SK-N-MC (cell line): ENCODE results near the gene TTLL5.

Experiments used
- DNase-seq: peaks from one replicate; pipeline ENCODE4 v3.0.0-alpha.2; 2011; ENCODE audit warnings: low read depth, low spot score
- H3K27ac ChIP-seq: fragments of 200-600 bp; sonication (generic); 2 replicates; pipeline ENCODE4 v1.5.1; 2016; ENCODE audit warnings: mixed run types
- H3K36me3 ChIP-seq: fragments of 200-600 bp; sonication (generic); 2 replicates; pipeline ENCODE4 v1.6.1; 2017; ENCODE audit warnings: antibody characterized with exemption, low read length, mixed read lengths; ENCODE audit not compliant: insufficient read depth
- H3K4me3 ChIP-seq: fragments of 200-600 bp; sonication (generic); 2 replicates; pipeline ENCODE4 v1.5.1; 2016
- H3K9ac ChIP-seq: fragments of 200-600 bp; sonication (generic); 2 replicates; pipeline ENCODE4 v1.8.0; 2017; ENCODE audit warnings: mixed run types, mixed read lengths; ENCODE audit not compliant: insufficient read length
- H3K9me3 ChIP-seq: fragments of 200-600 bp; sonication (generic); 2 replicates; pipeline ENCODE4 v1.6.1; 2017; ENCODE audit warnings: low read depth, mild to moderate bottlenecking, antibody characterized with exemption, low read length, moderate library complexity, mixed read lengths
- EZH2 ChIP-seq: fragments of 200-600 bp; sonication (generic); IDR thresholded peaks from one replicate; pipeline ENCODE4 v1.6.1; 2017; ENCODE audit warnings: antibody characterized with exemption
- FOXP2 ChIP-seq: optimal IDR thresholded peaks from 2 replicates; pipeline ENCODE3; 2011; ENCODE audit warnings: mild to moderate bottlenecking, moderate library complexity; ENCODE audit not compliant: insufficient read depth; ENCODE audit errors: extremely low read length, control extremely low read depth
- POLR2AphosphoS5 ChIP-seq: IDR thresholded peaks from 2 replicates; pipeline ENCODE4 v1.6.1; 2012; ENCODE audit warnings: mild to moderate bottlenecking, low read depth, low read length, borderline replicate concordance

TTLL5 gene

GRCh38 chr14:75827331-75827730, 166.3 kb downstream of the TTLL5 start:
- no peak overlapping the region for H3K9ac ChIP-seq
- TF ChIP-seq EZH2 (no peak), POLR2AphosphoS5 (no peak), FOXP2 (no peak)
- H3K27ac ChIP-seq, result no peak overlapping the region
- no peak overlapping the region for H3K4me3 ChIP-seq
- no peaks in the 10 kb centered on the region for H3K9me3 ChIP-seq
- no peak for DNase-seq
- H3K36me3 ChIP-seq, result peaks cover 2% of the 10 kb centered on the region; the same call in 1 of the 2 replicates

- no peaks in the 10 kb centered on the region for H3K9me3 ChIP-seq
- H3K36me3 ChIP-seq, result peaks cover 5% of the 10 kb centered on the region; the same call in 1 of the 2 replicates
- no peak overlapping the region for H3K9ac ChIP-seq
- no peak overlapping the region for H3K4me3 ChIP-seq
- TF ChIP-seq EZH2 (no peak), POLR2AphosphoS5 (no peak), FOXP2 (no peak)
- DNase-seq, result no peak
- no peak overlapping the region for H3K27ac ChIP-seq
Measured at GRCh38 chr14:75829316-75829715, 168.3 kb downstream of the TTLL5 start.

DNA sequence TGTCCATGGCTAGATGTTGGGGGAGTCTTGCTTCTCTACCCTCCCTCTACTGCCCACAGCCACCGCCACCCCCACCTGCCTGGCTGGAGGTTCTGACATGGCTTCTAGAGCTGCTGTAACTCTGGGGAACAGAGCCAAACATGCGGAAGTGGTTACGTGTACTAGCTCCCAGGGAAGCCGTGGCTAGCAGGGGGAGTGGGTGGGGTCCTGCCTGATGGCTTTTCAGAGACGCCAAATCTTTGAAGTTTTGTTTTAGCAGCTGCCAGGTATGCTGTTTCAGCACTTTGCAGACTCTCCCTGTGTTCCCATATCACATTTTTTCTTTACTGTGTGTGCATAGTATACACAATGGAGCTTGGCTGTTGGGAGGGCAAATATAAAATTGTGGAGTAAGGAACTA, 170.4 kb downstream of the TTLL5 start:
- no peaks in the 10 kb centered on the region for H3K9me3 ChIP-seq
- no peak for DNase-seq
- H3K9ac ChIP-seq, result no peak overlapping the region
- no peak overlapping the region for H3K27ac ChIP-seq
- H3K4me3 ChIP-seq, result no peak overlapping the region
- peaks cover 13% of the 10 kb centered on the region; the same call in 1 of the 2 replicates for H3K36me3 ChIP-seq
- TF ChIP-seq EZH2, result no peak
- no peak for TF ChIP-seq POLR2AphosphoS5
- no peak for TF ChIP-seq FOXP2

DNA sequence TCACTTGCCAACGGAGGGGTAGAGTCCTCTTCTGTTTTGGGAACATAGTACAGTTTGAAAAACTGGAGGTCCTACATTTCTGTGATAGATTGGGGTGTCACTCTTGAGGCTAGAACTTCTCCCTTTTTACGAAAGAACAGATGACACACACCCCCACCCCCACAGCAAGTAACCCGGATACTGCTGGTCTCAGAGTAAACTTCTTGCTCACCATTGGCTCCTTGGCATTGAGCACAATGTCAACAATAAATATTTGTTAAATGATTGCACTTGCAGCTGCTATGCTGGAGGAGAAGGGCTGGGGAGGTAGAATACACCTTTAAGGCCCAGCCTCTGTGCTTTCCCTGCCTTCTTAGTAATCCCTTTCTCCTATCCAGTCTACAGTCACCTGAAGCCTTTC, 170.9 kb downstream of the TTLL5 start:
- no peak for DNase-seq
- H3K9me3 ChIP-seq, result no peaks in the 10 kb centered on the region
- H3K27ac ChIP-seq, result no peak overlapping the region
- H3K9ac ChIP-seq, result no peak overlapping the region
- H3K36me3 ChIP-seq, result peaks cover 13% of the 10 kb centered on the region; the same call in 1 of the 2 replicates
- no peak overlapping the region for H3K4me3 ChIP-seq
- TF ChIP-seq POLR2AphosphoS5 (no peak), FOXP2 (no peak), EZH2 (no peak)

DNA sequence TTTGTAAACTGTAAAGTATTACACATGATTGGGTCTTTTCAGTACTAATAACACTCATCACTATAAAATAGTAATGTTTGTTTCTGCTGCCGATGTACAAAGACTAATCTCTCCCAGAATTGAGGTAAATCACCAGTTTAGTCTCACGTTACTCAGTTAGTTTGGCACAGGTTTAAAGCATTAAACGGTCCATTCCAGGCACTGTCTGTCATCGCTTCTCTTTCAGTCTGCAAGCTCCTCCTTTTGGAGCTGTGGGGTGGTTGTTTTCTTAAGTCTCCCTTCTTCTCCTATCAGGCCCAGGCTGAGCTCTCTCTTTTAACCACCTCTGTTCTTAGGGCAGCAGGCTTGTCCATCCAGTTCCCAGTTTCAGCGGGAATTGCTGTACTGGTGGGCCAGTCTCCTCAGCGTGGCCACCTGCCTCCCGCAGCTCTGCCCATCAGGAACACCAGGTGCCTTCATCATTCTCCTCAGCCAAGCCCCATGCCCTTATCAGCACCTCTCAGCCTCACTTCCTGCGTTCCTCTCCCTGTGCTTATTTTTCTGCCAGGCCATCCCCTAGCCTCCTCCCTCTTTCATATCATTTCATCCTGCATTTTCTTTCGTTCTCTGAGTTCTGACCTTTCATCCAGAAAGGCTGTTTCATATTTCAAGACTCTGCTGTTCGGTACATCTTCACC, 171.7 kb downstream of the TTLL5 start:
- no peak overlapping the region for H3K27ac ChIP-seq
- no peaks in the 10 kb centered on the region for H3K9me3 ChIP-seq
- H3K4me3 ChIP-seq, result no peak overlapping the region
- peaks cover 13% of the 10 kb centered on the region; the same call in 1 of the 2 replicates for H3K36me3 ChIP-seq
- TF ChIP-seq FOXP2, result no peak
- TF ChIP-seq POLR2AphosphoS5, result no peak
- TF ChIP-seq EZH2, result no peak
- no peak overlapping the region for H3K9ac ChIP-seq
- DNase-seq, result no peak

- peaks cover 13% of the 10 kb centered on the region; the same call in 1 of the 2 replicates for H3K36me3 ChIP-seq
- DNase-seq, result no peak
- no peak overlapping the region for H3K27ac ChIP-seq
- H3K9me3 ChIP-seq, result no peaks in the 10 kb centered on the region
- no peak overlapping the region for H3K4me3 ChIP-seq
- TF ChIP-seq EZH2, result no peak
- TF ChIP-seq POLR2AphosphoS5, result no peak
- TF ChIP-seq FOXP2, result no peak
- no peak overlapping the region for H3K9ac ChIP-seq
Measured at GRCh38 chr14:75833326-75834020, 172.4 kb downstream of the TTLL5 start.

- DNase-seq, result no peak
- Histone ChIP-seq H3K27ac (no peak overlapping the region), H3K36me3 (peaks cover 18% of the 10 kb centered on the region), H3K9me3 (no peaks in the 10 kb centered on the region), H3K4me3 (no peak overlapping the region), H3K9ac (no peak overlapping the region)
- no peak for TF ChIP-seq POLR2AphosphoS5
- no peak for TF ChIP-seq FOXP2
- no peak for TF ChIP-seq EZH2
Measured at GRCh38 chr14:75835156-75835725, 174.2 kb downstream of the TTLL5 start.

DNA sequence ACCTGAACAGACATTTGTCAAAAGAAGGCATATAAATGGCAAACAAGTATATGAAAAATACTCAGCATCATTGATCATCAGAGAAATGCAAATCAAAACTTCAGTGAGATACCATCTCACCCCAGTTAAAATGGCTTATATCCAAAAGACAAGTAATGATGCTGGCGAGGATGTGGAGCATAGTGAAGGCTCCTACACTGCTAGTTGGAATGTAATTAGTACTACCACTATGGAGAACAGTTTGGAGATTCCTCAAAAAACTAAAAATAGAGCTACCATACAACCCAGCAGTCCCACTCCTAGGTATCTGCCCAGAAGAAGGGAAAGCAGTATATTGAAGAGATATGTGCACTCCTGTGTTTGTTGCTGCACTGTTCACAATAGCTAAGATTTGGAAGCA, 174.7 kb downstream of the TTLL5 start:
- no peak overlapping the region for H3K27ac ChIP-seq
- no peak overlapping the region for H3K9ac ChIP-seq
- H3K4me3 ChIP-seq, result no peak overlapping the region
- peaks cover 18% of the 10 kb centered on the region for H3K36me3 ChIP-seq
- TF ChIP-seq EZH2, result no peak
- TF ChIP-seq POLR2AphosphoS5, result no peak
- no peak for TF ChIP-seq FOXP2
- no peaks in the 10 kb centered on the region for H3K9me3 ChIP-seq
- DNase-seq, result no peak
